Gastrocnemius medialis (tissue), 4 donors: Measurements from ENCODE around the gene STX3. TPM values are rescaled to one million over a fixed set of nuclear protein-coding genes. Genes with fewer than 3 reads are reported as not detected.

Experiments
- ATAC-seq, 2 donors: fragments of 150-250 bp; one replicate each; pipeline ENCODE4 v1.9.1; 2016
- DNase-seq, 2 donors: peaks; one replicate each; pipeline ENCODE4 v3.0.0-alpha.2; 2019
- H3K27ac ChIP-seq, 4 donors: fragments of 200-600 bp; sonication (generic); 1 replicate in 1 of 4; 2 replicates in 3 of 4; pipeline ENCODE4 v1.5.1; 2016 to 2018; ENCODE audit warnings: mild to moderate bottlenecking in 2 of 4, moderate library complexity in 1 of 4
- H3K27me3 ChIP-seq, 3 donors: fragments of 200-600 bp; sonication (generic) in 2 of 3; 1 replicate in 1 of 3; 2 replicates in 2 of 3; pipeline versions ENCODE4 v1.5.1 to v1.6.0; 2016 to 2019; ENCODE audit warnings: mild to moderate bottlenecking in 1 of 3, moderate library complexity in 1 of 3
- H3K36me3 ChIP-seq, 2 donors: fragments of 200-600 bp; sonication (generic) in 1 of 2; one replicate each; pipeline ENCODE4 v1.5.1; 2017 to 2018
- H3K4me1 ChIP-seq, 2 donors: fragments of 200-600 bp; sonication (generic) in 1 of 2; one replicate each; pipeline ENCODE4 v1.5.1; 2016 to 2017; ENCODE audit warnings: mild to moderate bottlenecking in 2 of 2
- H3K4me3 ChIP-seq, 4 donors: fragments of 200-600 bp; sonication (generic) in 3 of 4; 1 replicate in 1 of 4; 2 replicates in 3 of 4; pipeline ENCODE4 v1.5.1; 2016 to 2019; ENCODE audit warnings: mild to moderate bottlenecking in 2 of 4
- H3K9me3 ChIP-seq, 3 donors: fragments of 200-600 bp; sonication (generic) in 2 of 3; 1 replicate in 1 of 3; 2 replicates in 2 of 3; pipeline ENCODE4 v1.5.1; 2016 to 2019
- POLR2A ChIP-seq, 2 donors: fragments of 450-650 bp; IDR thresholded peaks; one replicate each; pipeline ENCODE4 v1.6.1; 2017; ENCODE audit warnings: antibody characterized with exemption in 2 of 2, mild to moderate bottlenecking in 2 of 2, moderate library complexity in 2 of 2
- in situ Hi-C, 4 donors: fragments of 200-750 bp; cut with MboI; loops; one replicate each; pipeline versions ENCODE4 v1.15.0 to v1.8.0; 2017; ENCODE audit warnings: low sequenced_read_pairs in 4 of 4
- intact Hi-C: fragments of 100-400 bp; cut with DNase I; formaldehyde crosslinking; loops from one replicate; pipeline ENCODE4 v1.15.1; 2023; ENCODE audit warnings: low total_unique reads
- total RNA-seq, 4 donors: library from RNA; depleted of rRNA; stranded (reverse); fragments of >200 nt; gene quantifications; one replicate each; pipeline versions ENCODE4 v1.1.0 to v1.2.3, GENCODE V29; 2016
- TF ChIP-seq, protein P1 (sequence below), 5 experiments: fragments of 450-650 bp in 3 of 5; fragments of 200-600 bp in 2 of 5; sonication (generic) in 2 of 5; IDR thresholded peaks in 4 of 5; conservative IDR thresholded peaks in 1 of 5; 1 replicate in 4 of 5; 2 replicates in 1 of 5; pipeline ENCODE4 v1.5.1; 2016 to 2019; ENCODE audit warnings: antibody characterized with exemption in 5 of 5, mild to moderate bottlenecking in 3 of 5, moderate library complexity in 3 of 5

Gene STX3
- total RNA-seq, 4 donors from 2014 or later: 8.3 to 23.4 (median 15.8) TPM

DNA sequence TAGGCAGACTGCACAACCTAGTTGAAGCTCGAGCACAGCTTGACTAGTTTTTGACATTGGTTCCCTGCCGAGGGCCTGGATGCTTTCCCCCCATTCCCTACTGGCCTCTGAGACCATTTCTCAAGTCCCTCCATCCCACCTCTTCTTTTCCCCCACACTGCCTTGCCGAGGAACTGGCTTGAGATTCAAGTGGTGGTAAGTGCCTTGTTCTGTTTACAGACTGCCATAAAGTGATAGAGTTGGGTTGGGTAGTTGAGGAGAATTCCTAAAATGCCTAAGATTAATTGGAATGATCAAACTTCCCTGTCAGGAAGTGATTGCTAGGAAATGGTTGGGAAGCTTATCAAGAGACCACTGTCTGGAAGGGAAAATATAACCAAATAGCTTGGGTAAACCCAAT is 39.2 kb downstream of the STX3 start:
- intact Hi-C loops (no loop called here), in situ Hi-C loops (no loop called here)
- peaks cover 0 to 64% of the 10 kb centered on the region in 2 donors for H3K36me3 ChIP-seq
- TF ChIP-seq, protein P1, sequence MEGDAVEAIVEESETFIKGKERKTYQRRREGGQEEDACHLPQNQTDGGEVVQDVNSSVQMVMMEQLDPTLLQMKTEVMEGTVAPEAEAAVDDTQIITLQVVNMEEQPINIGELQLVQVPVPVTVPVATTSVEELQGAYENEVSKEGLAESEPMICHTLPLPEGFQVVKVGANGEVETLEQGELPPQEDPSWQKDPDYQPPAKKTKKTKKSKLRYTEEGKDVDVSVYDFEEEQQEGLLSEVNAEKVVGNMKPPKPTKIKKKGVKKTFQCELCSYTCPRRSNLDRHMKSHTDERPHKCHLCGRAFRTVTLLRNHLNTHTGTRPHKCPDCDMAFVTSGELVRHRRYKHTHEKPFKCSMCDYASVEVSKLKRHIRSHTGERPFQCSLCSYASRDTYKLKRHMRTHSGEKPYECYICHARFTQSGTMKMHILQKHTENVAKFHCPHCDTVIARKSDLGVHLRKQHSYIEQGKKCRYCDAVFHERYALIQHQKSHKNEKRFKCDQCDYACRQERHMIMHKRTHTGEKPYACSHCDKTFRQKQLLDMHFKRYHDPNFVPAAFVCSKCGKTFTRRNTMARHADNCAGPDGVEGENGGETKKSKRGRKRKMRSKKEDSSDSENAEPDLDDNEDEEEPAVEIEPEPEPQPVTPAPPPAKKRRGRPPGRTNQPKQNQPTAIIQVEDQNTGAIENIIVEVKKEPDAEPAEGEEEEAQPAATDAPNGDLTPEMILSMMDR (IDR thresholded peaks at IDR 0.05 in 4 of 5, conservative IDR thresholded peaks at IDR 0.05 in 1 of 5): no peak
- no peak for TF ChIP-seq POLR2A (IDR thresholded peaks at IDR 0.05)
- no peaks in the 10 kb centered on the region for H3K4me1 ChIP-seq
- DNase-seq: no peak
- H3K9me3 ChIP-seq: no peaks in the 10 kb centered on the region
- H3K27ac ChIP-seq: no peak overlapping the region
- no peaks in the 10 kb centered on the region for H3K27me3 ChIP-seq
- ATAC-seq: no peak
- H3K4me3 ChIP-seq: no peak overlapping the region

DNA sequence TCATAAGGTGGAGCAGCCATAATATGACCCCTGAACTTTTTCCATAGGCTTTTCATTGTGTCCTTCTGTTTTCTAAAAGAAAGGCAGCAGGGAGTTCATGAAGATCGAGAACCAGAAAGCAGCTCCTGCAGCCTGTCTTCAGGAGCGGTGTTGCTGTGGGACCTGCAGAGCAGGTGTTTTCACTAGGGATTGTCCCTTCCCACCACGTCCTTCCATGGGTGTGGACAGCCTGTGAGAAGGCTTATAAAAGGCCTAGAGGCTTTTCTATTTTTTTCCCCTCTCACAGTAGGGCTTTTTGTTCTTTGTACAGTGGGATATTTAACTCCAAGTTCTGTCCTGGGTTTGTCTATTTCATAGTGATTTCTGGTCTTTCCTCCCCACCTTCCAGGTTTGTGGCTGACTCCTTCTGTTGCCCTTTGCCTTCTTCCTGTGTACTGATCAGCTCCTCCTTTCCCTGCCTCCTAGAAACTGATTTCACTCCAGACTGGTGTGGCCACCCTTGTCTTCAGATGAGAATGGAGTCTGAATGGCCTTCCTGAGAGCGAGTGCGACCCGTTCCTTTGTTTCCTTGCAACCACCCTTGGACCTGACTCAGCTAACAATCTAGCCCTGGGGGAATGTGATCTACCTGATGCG is 45.3 kb downstream of the STX3 start:
- H3K27me3 ChIP-seq: no peaks in the 10 kb centered on the region
- no peak for ATAC-seq
- H3K36me3 ChIP-seq: peaks cover 0 to 26% of the 10 kb centered on the region in 2 donors
- H3K27ac ChIP-seq: peak overlapping the region in 2 of 4 donors; percentile 69 to 78
- intact Hi-C loops: loop anchor here (5.0 kb wide), 2 partner anchors 188 to 263 kb away; no protein-coding TSS in a partner anchor
- DNase-seq: no peak
- peaks cover 6 to 9% of the 10 kb centered on the region in 2 donors for H3K4me1 ChIP-seq
- H3K9me3 ChIP-seq: no peaks in the 10 kb centered on the region
- in situ Hi-C loops: loop anchor here (5.0 to 25.0 kb wide), 5 partner anchors 43 to 268 kb away; partner anchors contain the start of gene STX3 (in 1 of the 4)
- TF ChIP-seq POLR2A (IDR thresholded peaks at IDR 0.05): no peak
- TF ChIP-seq, protein P1 (IDR thresholded peaks at IDR 0.05 in 4 of 5, conservative IDR thresholded peaks at IDR 0.05 in 1 of 5): no peak
- no peak overlapping the region for H3K4me3 ChIP-seq

DNA sequence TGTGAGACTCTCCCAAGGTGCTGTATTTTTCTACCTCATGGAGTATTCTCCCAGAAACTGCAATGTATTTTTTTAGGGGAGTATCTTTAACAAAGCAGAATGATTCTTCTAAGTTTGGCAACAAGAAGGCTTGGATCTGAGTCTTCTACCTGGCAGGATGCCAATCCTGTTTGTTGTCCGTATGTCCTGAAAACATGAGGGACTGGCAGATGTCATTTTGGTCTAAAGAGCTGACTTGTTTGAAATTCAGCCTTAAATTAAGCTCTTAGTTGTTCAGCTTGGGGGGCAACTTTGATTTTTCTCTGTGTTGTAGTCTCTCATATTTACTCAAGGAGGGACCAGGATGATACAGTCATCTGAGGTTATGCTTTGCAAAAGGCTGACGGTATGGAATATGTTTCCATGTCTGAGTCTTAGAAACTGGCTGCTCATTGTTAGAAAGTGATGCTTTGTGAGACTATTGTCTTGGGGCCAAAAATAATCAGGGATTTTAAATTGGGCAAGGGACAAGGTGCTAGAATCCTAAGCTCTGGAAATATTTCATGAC is 46.1 kb downstream of the STX3 start:
- Histone ChIP-seq H3K9me3 (no peaks in the 10 kb centered on the region), H3K36me3 (peaks cover 0 to 26% of the 10 kb centered on the region in 2 donors), H3K27me3 (no peaks in the 10 kb centered on the region), H3K4me1 (peaks cover 6 to 9% of the 10 kb centered on the region in 2 donors), H3K27ac (peak overlapping the region; percentile 36 to 78 (median 64)), H3K4me3 (no peak overlapping the region)
- in situ Hi-C loops (loop anchor here (5.0 to 25.0 kb wide), 5 partner anchors 44 to 269 kb away; partner anchors contain the start of gene STX3 (in 1 of the 4)), intact Hi-C loops (loop anchor here (5.0 kb wide), 2 partner anchors 189 to 264 kb away; no protein-coding TSS in a partner anchor)
- DNase-seq: no peak
- ATAC-seq: no peak
- TF ChIP-seq, protein P1 (IDR thresholded peaks at IDR 0.05 in 4 of 5, conservative IDR thresholded peaks at IDR 0.05 in 1 of 5): no peak
- no peak for TF ChIP-seq POLR2A (IDR thresholded peaks at IDR 0.05)

- Histone ChIP-seq H3K4me1 (peaks cover 6 to 9% of the 10 kb centered on the region in 2 donors), H3K27me3 (no peaks in the 10 kb centered on the region), H3K4me3 (no peak overlapping the region), H3K27ac (peak overlapping the region; percentile 36 to 78 (median 64)), H3K36me3 (peaks cover 0 to 28% of the 10 kb centered on the region in 2 donors), H3K9me3 (no peaks in the 10 kb centered on the region)
- peak; percentile 84 to 89 for ATAC-seq
- peak in 1 of 2 donors; percentile 38 for DNase-seq
- intact Hi-C loops: loop anchor here (1.0 to 5.0 kb wide), 5 partner anchors 8 to 265 kb away; partner anchors contain the start of genes MRPL16 and PATL1
- in situ Hi-C loops: loop anchor here (5.0 to 25.0 kb wide), 5 partner anchors 45 to 270 kb away; partner anchors contain the start of gene STX3 (in 1 of the 4)
- TF ChIP-seq POLR2A (IDR thresholded peaks at IDR 0.05): no peak
- TF ChIP-seq, protein P1 (IDR thresholded peaks at IDR 0.05 in 4 of 5, conservative IDR thresholded peaks at IDR 0.05 in 1 of 5): no peak
Measured at GRCh38 chr11:59801981-59802638, 46.9 kb downstream of the STX3 start.
